PC-3 (cell line): ENCODE measurements around the gene NUDT15.

Source experiments
- CTCF ChIP-seq: fragments of 300-600 bp; sonication (generic); conservative IDR thresholded peaks from 2 replicates; pipeline ENCODE4 v1.5.1; 2017; ENCODE audit warnings: antibody characterized with exemption, low read depth, mild to moderate bottlenecking, low read length
- EZH2phosphoT487 ChIP-seq: fragments of 300-600 bp; sonication (generic); IDR thresholded peaks from 2 replicates; pipeline ENCODE4 v1.6.1; 2018; ENCODE audit warnings: mild to moderate bottlenecking, antibody characterized with exemption, low read length, borderline replicate concordance

- TF ChIP-seq EZH2phosphoT487 = no peak
- no peak for TF ChIP-seq CTCF
These were observed 31.1 kb upstream of the NUDT15 start for GRCh38 chr13:48006396-48006795.
